Activated naive CD4-positive, alpha-beta T cell treated with anti-CD3 and anti-CD28 coated beads for 36 hours (primary cell): ENCODE results near the gene VASP. TPM values are rescaled to one million over a fixed set of nuclear protein-coding genes. Genes with fewer than 3 reads are reported as not detected.

ENCODE experiments used
- CTCF ChIA-PET: fragments of 350-600 bp; sonication (Branson Sonifier 250); formaldehyde crosslinking; loops from one replicate; lab custom pipeline; 2021; ENCODE audit warnings: antibody characterized with exemption; lab: Charles Lee
- DNase-seq: peaks from one replicate; pipeline ENCODE4 v3.0.0-alpha.2; 2020
- H3K27ac Mint-ChIP-seq: one replicate; pipeline ENCODE4 v1.8.0; 2021; ENCODE audit warnings: mild to moderate bottlenecking, mixed read lengths
- H3K27me3 Mint-ChIP-seq: one replicate; pipeline ENCODE4 v1.8.0; 2021; ENCODE audit warnings: low read depth, mixed read lengths
- H3K36me3 Mint-ChIP-seq: one replicate; pipeline ENCODE4 v1.8.0; 2021; ENCODE audit warnings: low read depth, mixed read lengths
- H3K4me1 Mint-ChIP-seq: one replicate; pipeline ENCODE4 v1.8.0; 2021; ENCODE audit warnings: low read depth, mixed read lengths
- H3K4me3 Mint-ChIP-seq: one replicate; pipeline ENCODE4 v1.8.0; 2021; ENCODE audit warnings: mild to moderate bottlenecking, moderate library complexity, mixed read lengths
- H3K9me3 Mint-ChIP-seq: one replicate; pipeline ENCODE4 v1.8.0; 2021; ENCODE audit warnings: mixed read lengths
- intact Hi-C: fragments of 100-400 bp; cut with micrococcal nuclease; formaldehyde crosslinking; loops from one replicate; pipeline ENCODE4 v1.15.1; 2023
- total RNA-seq, 2 experiments: library from RNA; stranded (reverse); gene quantifications; one replicate each; pipeline ENCODE4 v1.2.3, GENCODE V29; 2021

Gene VASP
- total RNA-seq, result 10 to 100 TPM; 94.5 to 99.6 TPM

DNA sequence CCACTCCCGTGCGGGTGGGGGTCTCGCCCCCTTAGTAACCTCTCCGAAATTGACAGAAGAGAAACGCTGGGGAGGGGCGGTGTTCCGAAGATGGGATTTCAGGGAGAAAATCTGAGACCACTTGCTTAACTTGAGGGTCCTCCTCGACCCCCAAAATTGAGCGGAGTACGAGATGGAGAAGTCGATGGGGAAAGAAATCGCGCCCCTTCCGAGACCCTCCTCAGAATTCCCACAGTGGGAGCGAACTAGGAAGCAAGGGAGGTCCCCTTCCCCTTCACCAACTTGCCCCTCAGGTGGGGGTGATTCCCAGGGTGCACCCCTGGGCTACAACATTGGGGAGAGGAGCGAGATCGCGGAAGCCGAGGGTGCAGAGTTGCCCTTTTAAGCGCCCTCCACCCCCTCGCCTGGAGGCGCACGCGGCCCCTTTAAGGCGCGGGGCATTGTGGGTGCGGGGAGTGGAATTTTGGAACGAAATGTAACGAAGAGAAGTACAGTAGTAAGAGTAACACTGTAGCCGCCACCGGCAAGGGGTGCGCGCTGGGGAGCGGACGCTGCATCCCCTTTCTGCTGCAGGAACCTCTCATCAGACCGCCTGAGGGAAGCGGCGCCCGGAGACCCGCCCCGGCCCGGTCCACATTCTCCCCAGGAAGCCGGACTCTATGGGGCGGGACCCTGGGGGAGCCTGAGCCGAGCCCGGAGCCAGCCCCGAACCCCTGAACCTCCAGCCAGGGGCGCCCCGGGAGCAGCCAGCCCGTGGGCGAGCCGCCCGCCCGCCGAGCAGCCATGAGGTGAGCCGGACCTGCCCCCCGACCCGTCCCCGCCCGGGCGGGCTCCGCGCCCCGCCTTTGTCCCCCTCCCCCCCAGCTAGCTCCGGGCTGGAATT, at the start of gene VASP:
Gene VASP, plus strand, starts transcription at position 491 of the 883 bp plus-strand sequence. Its CDS starts 293 bp downstream, at position 784.
- Mint-ChIP-seq H3K27ac (peak within 1 kb of the TSS; percentile 94), H3K4me3 (peak within 1 kb of the TSS; percentile 86), H3K9me3 (no peaks in the 10 kb centered on the region), H3K36me3 (no peaks in the 10 kb centered on the region), H3K4me1 (peaks cover 44% of the 10 kb centered on the region), H3K27me3 (no peaks in the 10 kb centered on the region)
- peak; percentile 95 for DNase-seq
- intact Hi-C loops, result loop anchor here (1.0 to 10.0 kb wide), 14 partner anchors 8 to 288 kb away; partner anchors contain the start of genes DMWD, ERCC2, FBXO46 and OPA3
- CTCF ChIA-PET, result interaction anchor here (1.6 kb wide), 1 partner anchor 22 kb away, joined by 7 read pairs; no protein-coding TSS in a partner anchor

DNA sequence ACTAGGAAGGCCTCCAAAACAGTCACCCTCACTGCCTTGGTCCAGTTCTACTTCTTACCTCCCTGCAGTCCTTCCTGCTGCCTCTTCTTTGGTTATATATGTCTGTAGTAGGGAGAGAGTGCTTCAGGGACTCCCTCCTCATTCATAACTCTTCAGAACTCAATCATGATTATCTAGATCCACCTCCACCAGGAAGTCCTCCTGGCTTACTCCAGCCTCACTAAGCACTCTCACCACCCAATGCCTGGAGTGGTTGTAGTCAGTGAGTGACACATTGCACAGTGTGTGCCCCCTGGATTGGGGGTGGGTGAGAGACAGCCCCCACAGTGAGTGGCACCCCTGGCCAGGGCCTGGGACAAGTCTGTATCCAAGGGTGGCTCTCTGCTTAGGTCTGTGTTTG, 49.5 kb upstream of the VASP start:
- Mint-ChIP-seq H3K4me1 (peaks cover 14% of the 10 kb centered on the region), H3K36me3 (no peaks in the 10 kb centered on the region), H3K9me3 (no peaks in the 10 kb centered on the region), H3K27me3 (peaks cover 2% of the 10 kb centered on the region), H3K27ac (no peak overlapping the region), H3K4me3 (no peak overlapping the region)
- no peak for DNase-seq
- CTCF ChIA-PET, result interaction anchor here (0.9 kb wide), 1 partner anchor 9 kb away, joined by 3 read pairs; no protein-coding TSS in a partner anchor
- intact Hi-C loops, result no loop called here

DNA sequence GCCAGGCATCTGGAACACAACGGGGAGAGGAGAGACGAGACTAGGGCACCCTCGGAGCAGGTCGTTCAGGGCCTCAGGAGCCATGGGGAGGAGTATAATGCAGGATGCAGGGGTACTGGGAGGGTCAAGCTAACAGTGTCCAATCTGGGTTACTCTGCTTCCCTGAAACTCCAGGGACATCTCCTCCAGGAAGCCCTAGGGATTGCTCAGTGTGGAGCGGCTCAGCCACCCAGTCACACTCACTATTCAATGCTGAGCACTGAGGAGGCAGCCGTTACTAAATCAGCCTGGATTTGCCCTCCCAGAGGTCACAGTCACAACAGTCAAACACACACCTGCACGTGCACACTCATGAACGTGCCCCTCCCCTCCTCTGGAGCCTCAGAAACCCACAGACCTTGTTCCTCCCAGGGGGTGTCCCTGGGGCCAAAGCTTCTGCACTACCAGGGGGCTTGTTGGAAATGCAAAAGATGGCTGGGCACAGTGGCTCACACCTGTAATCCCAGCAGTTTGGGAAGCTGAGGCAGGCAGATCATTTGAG, 46.4 kb upstream of the VASP start:
- Mint-ChIP-seq H3K9me3 (no peaks in the 10 kb centered on the region), H3K4me3 (no peak overlapping the region), H3K36me3 (no peaks in the 10 kb centered on the region), H3K27ac (no peak overlapping the region), H3K4me1 (peaks cover 7% of the 10 kb centered on the region), H3K27me3 (peaks cover 10% of the 10 kb centered on the region)
- CTCF ChIA-PET, result interaction anchor here (3.4 kb wide), 1 partner anchor 22 kb away, joined by 12 read pairs; no protein-coding TSS in a partner anchor
- intact Hi-C loops, result no loop called here
- DNase-seq, result no peak

DNA sequence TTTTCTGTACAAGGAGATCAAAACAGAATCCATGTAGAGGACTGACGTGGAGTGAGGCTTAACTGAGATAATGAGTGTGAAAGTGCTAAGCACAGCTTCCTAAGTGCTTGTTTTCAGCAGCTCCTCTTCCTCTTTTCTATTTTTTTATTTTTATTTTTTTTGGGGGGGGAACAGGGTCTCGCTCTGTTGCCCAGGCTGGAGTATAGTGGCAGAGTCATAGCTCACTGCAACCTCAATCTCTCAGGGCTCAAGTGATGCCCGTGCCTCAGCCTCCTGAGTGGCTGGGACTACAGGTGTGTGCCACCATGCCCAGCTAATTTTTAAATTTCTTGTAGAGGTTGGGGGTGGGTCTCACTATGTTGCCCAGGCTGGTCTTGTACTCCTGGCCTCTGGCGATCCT, 45.1 kb upstream of the VASP start:
- Mint-ChIP-seq H3K4me3 (no peak overlapping the region), H3K9me3 (no peaks in the 10 kb centered on the region), H3K36me3 (no peaks in the 10 kb centered on the region), H3K4me1 (peaks cover 3% of the 10 kb centered on the region), H3K27me3 (peaks cover 10% of the 10 kb centered on the region), H3K27ac (no peak overlapping the region)
- CTCF ChIA-PET, result interaction anchor here (1.8 to 3.4 kb wide), 2 partner anchors 8 to 23 kb away, joined by 5 to 12 read pairs; no protein-coding TSS in a partner anchor
- intact Hi-C loops, result no loop called here
- no peak for DNase-seq

DNA sequence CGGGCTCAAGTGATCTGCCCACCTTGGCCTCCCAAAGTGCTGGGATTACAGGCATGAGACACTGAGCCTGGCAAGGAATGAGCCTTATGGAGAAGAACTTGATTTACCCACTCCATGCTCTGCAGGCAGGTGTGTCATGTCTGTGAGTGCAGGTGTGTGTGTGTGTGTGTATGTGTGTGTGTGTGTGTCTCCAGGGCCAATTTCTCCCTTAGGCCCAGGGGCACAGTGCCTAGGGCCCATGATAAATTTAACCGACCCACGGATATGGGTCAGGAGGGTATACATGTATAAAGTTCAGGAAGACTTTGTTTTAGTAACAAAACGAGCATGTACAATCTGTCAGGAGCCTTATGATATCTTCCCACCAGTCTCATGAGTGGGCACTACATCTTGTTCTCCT, 44.0 kb upstream of the VASP start:
- no peak overlapping the region for H3K4me3 Mint-ChIP-seq
- no peak overlapping the region for H3K27ac Mint-ChIP-seq
- H3K9me3 Mint-ChIP-seq, result no peaks in the 10 kb centered on the region
- H3K27me3 Mint-ChIP-seq, result peaks cover 10% of the 10 kb centered on the region
- CTCF ChIA-PET, result interaction anchor here (1.8 to 3.4 kb wide), 2 partner anchors 9 to 24 kb away, joined by 5 to 12 read pairs; no protein-coding TSS in a partner anchor
- H3K36me3 Mint-ChIP-seq, result no peaks in the 10 kb centered on the region
- no peak for DNase-seq
- peaks cover 9% of the 10 kb centered on the region for H3K4me1 Mint-ChIP-seq
- intact Hi-C loops, result no loop called here

DNA sequence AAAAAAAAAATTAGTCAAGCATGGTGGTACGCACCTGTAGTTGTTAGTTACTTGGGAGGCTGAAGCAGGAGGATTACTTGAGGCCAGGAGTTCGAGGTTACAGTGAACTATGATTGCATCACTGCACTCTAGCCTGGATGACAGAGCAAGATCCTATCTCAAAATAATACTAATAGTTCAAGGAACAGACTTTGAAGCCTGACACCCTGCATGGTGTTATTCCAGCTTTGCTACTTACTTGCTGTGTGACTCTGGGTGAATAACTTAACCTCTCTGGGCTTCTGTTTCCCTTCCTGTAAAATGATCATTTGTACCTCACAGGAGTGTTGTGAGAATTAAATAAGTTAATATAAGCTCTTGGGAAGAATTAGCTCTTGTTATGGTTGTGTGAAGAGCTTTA, 43.0 kb upstream of the VASP start:
- peaks cover 14% of the 10 kb centered on the region for H3K4me1 Mint-ChIP-seq
- H3K27me3 Mint-ChIP-seq, result peaks cover 10% of the 10 kb centered on the region

DNA sequence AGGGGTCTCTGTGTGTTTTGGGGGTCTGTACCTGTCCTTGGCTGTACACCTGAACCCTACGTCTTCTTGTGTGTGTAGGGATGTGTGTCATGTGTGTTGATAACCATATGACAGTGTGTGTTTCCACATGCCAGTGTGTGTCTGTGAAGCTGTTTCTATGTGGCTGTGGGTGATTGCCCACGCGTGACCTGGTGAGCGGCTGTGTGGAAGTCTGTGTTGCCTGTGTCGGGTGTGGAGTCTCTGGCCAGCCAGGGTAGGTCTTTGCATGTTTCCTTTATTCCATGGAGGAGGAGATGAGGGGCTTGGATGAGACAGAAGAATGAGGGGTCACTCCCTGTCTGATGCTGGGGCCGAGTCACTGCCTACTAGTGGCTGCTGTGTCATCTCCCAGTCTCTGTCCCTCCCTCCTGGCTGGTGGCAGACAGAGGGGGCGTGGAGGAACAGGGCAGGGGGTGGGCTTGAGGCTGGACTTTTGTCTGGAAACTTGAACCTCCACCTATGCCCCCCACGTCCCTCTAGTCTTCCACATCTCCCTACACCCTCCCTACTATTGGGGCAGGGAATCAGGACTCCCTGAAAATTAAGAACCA, 42.3 kb upstream of the VASP start:
- intact Hi-C loops, result loop anchor here (5.0 kb wide), 1 partner anchor 713 kb away; no protein-coding TSS in a partner anchor
- H3K4me1 Mint-ChIP-seq, result peaks cover 20% of the 10 kb centered on the region
- peaks cover 10% of the 10 kb centered on the region for H3K27me3 Mint-ChIP-seq
- H3K4me3 Mint-ChIP-seq, result no peak overlapping the region
- H3K9me3 Mint-ChIP-seq, result no peaks in the 10 kb centered on the region
- DNase-seq, result no peak
- CTCF ChIA-PET, result no interaction called here
- H3K27ac Mint-ChIP-seq, result no peak overlapping the region
- H3K36me3 Mint-ChIP-seq, result no peaks in the 10 kb centered on the region

More for the DNA sequence above, 43.0 kb upstream of the VASP start:
- no peak for DNase-seq
- Mint-ChIP-seq H3K9me3 (no peaks in the 10 kb centered on the region), H3K27ac (no peak overlapping the region), H3K36me3 (no peaks in the 10 kb centered on the region), H3K4me3 (no peak overlapping the region)
- CTCF ChIA-PET, result interaction anchor here (0.6 to 0.7 kb wide), 2 partner anchors 29 kb away, joined by 3 read pairs; no protein-coding TSS in a partner anchor
- intact Hi-C loops, result no loop called here

DNA sequence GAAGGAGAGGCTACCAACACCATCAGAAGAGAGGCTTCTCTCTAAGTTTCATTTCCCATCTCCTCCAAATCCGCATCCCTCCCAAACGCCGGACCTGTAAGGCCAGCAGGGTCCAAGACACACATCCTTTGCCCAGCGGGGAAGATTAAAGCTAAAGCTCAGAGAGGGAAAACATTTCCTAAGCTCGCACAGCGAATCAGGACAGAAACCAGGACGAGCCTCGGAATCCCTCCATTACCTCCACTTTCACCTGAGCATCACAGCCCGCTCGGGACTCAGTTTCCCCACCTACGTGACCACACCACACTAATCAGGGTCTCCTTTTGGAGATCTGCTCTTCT, 40.2 kb upstream of the VASP start:
- intact Hi-C loops, result loop anchor here (1.0 to 5.0 kb wide), 4 partner anchors 21 to 715 kb away; partner anchors contain the start of genes RTN2 and SYMPK
- Mint-ChIP-seq H3K27me3 (peaks cover 16% of the 10 kb centered on the region), H3K27ac (no peak overlapping the region), H3K4me3 (peak overlapping the region; percentile 77), H3K4me1 (peaks cover 34% of the 10 kb centered on the region), H3K36me3 (peaks cover 4% of the 10 kb centered on the region), H3K9me3 (no peaks in the 10 kb centered on the region)
- CTCF ChIA-PET, result interaction anchor here (1.2 to 18.6 kb wide), 4 partner anchors 11 to 25 kb away, joined by 4 to 351 read pairs (median 30); no protein-coding TSS in a partner anchor
- no peak for DNase-seq

DNA sequence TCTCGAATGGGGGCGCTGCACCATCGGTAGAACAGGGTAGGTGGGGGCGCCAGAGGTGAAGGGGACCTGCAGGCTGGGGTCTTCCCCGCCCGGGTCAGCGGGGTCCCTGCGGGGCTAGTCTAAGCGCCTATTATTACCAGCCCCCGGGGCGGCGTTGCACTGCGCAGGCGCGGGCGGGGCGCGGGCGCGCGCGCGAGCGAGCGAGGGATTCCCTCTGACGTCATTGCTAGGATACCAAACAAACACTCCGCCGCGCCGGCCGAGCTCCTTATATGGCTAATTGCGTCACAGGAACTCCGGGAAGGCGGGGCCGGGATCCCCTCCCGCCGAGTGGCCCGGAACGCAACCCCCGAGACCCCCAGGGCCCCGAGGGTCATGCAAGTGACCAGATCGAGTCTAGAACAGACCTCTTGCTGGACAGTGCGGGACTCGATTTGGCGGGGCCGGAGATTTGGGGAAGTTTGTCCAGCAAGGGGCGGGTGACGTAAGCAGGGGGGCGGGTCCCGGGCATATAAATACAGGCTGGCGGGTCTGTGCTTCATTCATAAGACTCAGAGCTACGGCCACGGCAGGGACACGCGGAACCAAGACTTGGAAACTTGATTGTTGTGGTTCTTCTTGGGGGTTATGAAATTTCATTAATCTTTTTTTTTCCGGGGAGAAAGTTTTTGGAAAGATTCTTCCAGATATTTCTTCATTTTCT, 39.7 kb upstream of the VASP start, which contains the start of gene FOSB:
Gene FOSB, plus strand, starts transcription at position 541 of the 703 bp plus-strand sequence. CDS start 591 bp downstream, outside the sequence.
- Mint-ChIP-seq H3K4me1 (peaks cover 39% of the 10 kb centered on the region), H3K4me3 (peak within 1 kb of the TSS; percentile 77), H3K9me3 (no peaks in the 10 kb centered on the region), H3K27me3 (peaks cover 20% of the 10 kb centered on the region), H3K36me3 (peaks cover 4% of the 10 kb centered on the region), H3K27ac (peak within 1 kb of the TSS; percentile 75)
- CTCF ChIA-PET, result interaction anchor here (1.2 to 18.6 kb wide), 4 partner anchors 11 to 26 kb away, joined by 4 to 351 read pairs (median 30); no protein-coding TSS in a partner anchor
- intact Hi-C loops, result loop anchor here (1.0 to 5.0 kb wide), 5 partner anchors 17 to 715 kb away; partner anchors contain the start of genes RTN2 and SYMPK
- DNase-seq, result peak; percentile 93

DNA sequence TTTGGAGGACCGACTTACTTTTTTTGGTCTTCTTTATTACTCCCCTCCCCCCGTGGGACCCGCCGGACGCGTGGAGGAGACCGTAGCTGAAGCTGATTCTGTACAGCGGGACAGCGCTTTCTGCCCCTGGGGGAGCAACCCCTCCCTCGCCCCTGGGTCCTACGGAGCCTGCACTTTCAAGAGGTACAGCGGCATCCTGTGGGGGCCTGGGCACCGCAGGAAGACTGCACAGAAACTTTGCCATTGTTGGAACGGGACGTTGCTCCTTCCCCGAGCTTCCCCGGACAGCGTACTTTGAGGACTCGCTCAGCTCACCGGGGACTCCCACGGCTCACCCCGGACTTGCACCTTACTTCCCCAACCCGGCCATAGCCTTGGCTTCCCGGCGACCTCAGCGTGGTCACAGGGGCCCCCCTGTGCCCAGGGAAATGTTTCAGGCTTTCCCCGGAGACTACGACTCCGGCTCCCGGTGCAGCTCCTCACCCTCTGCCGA, 39.1 kb upstream of the VASP start:
- intact Hi-C loops, result loop anchor here (2.0 to 5.0 kb wide), 2 partner anchors 17 to 716 kb away; no protein-coding TSS in a partner anchor
- DNase-seq, result peak; percentile 34
- Mint-ChIP-seq H3K27ac (peak overlapping the region; percentile 75), H3K4me3 (peak overlapping the region; percentile 77), H3K36me3 (peaks cover 8% of the 10 kb centered on the region), H3K9me3 (no peaks in the 10 kb centered on the region), H3K27me3 (peaks cover 24% of the 10 kb centered on the region), H3K4me1 (peaks cover 42% of the 10 kb centered on the region)
- CTCF ChIA-PET, result interaction anchor here (1.2 to 18.6 kb wide), 5 partner anchors 10 to 224 kb away, joined by 3 to 351 read pairs (median 23); partner anchors contain the start of gene QPCTL

DNA sequence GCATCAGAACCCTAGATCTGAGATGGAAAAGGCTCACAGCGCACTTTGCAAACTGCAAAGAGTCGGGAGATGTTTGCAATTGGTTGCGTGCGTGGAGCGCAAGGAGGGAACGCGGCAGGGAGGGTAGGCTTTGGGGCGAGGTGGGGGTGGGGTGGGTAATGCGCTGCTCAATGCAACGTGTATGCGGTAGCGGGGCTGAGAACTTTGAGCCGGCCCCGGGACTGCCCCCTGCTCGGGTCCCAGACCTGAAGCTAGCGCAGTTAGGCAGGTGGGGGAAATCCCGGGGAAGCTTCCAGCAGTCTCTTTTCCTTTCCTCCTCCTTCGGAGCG, 38.5 kb upstream of the VASP start:
- intact Hi-C loops, result loop anchor here (1.0 to 5.0 kb wide), 7 partner anchors 10 to 716 kb away; partner anchors contain the start of genes PPP1R13L and VASP
- Mint-ChIP-seq H3K36me3 (peaks cover 8% of the 10 kb centered on the region), H3K9me3 (no peaks in the 10 kb centered on the region), H3K27me3 (peaks cover 26% of the 10 kb centered on the region), H3K27ac (peak overlapping the region; percentile 75), H3K4me1 (peaks cover 42% of the 10 kb centered on the region), H3K4me3 (peak overlapping the region; percentile 77)
- DNase-seq, result peak; percentile 76
- CTCF ChIA-PET, result interaction anchor here (0.6 to 18.6 kb wide), 6 partner anchors 10 to 424 kb away, joined by 3 to 351 read pairs (median 13); partner anchors contain the start of gene QPCTL
